ENCODE measurements around the gene TRPM6.

Gene TRPM6

DNA sequence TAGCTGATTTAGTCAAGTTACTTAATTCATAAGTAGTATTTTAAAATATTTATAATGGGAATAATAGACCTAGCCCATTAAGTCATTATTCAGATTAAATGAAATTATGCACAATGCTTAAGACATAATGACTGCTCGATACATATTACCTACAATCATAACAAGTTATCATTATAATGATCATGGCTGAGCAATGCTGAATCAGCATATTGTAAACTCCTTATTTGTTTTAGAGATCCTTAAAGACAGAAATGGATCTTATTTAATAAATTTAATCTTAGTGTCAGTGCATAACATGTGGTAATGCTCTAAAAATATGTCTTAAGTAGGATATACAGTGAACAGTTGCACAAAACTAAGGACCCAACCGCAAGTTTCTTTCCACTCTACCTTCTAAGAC lies 169.0 kb downstream of the TRPM6 start:
- no peak for DNase-seq

- no peak for DNase-seq
Observed at GRCh38 chr9:74711341-74711740, 176.4 kb downstream of the TRPM6 start.

- DNase-seq = no peak
Observed at GRCh38 chr9:74697535-74697934, 190.2 kb downstream of the TRPM6 start.

DNA sequence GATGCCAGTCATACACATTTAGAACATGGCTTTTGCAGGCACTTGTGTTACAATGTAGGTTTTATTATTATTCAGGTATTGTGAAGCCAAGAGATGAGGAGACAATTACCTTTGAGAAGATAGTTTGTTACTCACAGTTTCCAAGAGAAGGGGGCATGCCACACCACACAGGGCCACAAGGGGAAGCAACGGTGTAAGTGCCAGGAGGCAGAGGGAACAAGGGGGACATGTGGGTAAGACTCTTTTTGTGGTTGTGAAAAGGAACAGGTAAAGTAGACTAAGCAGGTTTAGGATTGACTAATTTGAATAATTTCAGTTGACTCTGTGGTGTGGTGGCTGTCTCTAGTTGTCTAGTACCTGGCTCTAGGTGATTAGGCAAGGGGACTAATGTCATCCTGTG lies 191.2 kb downstream of the TRPM6 start:
- no peak for DNase-seq

DNA sequence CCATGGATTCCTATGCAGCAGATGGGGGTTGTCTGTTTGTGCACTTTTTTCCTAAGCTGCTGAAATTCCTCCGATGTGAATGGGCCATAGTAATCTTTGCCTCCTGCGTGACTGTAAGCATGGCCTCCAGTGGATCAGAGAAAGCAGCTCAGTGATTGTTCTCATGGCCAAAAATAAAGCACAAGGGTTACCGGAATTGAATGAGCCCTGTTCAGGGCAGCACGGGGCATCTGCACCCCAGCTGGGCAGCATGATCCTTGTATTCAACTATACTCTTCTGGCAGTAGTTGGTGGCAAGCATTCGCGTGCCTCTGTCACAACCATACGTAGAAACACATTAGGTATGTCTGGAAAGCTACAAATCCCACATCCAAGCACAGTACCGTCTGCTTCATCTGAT lies 196.7 kb downstream of the TRPM6 start:
- no peak for DNase-seq

- no peak for DNase-seq
Observed at GRCh38 chr9:74683322-74683721, 204.4 kb downstream of the TRPM6 start.

DNA sequence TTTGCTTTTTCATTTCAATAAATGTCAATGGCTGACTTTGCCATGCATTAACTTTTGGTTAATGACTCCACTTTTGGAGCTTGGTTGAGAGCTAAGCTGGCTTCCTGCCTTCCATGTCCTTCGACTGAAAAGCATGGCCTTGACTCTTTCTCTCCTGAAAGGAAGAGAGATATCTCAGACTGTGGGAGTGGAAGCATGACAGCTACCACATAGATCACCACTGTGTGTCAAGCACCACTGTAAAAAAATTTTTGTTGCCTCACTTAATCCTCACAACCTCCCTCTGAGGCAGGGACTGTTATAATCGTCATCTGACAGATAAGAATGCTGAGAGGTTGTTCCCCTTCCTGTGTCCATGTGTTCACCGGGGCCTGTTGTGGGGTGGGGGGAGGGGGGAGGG lies 205.8 kb downstream of the TRPM6 start:
- DNase-seq = no peak

- DNase-seq = no peak
Observed at GRCh38 chr9:74674077-74674476, 213.6 kb downstream of the TRPM6 start.
